Fibroblast of skin of right quadriceps (primary cell): Measurements from ENCODE around the gene PTGES3.
A peak's percentile ranks its signal among the peaks of the same experiment; 100 is the strongest.
"Not testable (repeated sequence)": the region's sequence is repeated elsewhere in the genome, so short reads cannot be mapped to it uniquely, and the experiment has no call there.

Experiments
- DNase-seq: peaks from one replicate; pipeline ENCODE4 v3.0.0-alpha.2; 2013

Gene PTGES3

DNA sequence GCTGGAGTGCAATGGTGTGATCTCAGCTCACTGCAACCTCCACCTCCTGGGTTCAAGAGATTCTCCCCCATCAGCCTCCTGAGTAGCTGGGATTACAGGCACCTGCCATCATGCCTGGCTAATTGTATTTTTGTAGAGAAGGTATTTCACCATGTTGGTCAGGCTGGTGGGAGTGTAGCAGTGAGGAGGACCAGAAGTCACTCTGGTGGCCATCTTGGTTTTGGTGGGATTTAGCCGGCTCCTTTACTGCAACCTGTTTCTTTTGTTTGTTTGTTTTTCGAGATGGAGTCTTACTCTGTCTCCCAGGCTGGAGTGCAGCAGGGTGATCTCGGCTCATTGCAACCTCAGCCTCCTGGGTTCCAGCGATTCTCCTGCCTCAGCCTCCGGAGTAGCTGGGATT, 16.4 kb upstream of the PTGES3 start:
- not testable (repeated sequence) for DNase-seq

DNA sequence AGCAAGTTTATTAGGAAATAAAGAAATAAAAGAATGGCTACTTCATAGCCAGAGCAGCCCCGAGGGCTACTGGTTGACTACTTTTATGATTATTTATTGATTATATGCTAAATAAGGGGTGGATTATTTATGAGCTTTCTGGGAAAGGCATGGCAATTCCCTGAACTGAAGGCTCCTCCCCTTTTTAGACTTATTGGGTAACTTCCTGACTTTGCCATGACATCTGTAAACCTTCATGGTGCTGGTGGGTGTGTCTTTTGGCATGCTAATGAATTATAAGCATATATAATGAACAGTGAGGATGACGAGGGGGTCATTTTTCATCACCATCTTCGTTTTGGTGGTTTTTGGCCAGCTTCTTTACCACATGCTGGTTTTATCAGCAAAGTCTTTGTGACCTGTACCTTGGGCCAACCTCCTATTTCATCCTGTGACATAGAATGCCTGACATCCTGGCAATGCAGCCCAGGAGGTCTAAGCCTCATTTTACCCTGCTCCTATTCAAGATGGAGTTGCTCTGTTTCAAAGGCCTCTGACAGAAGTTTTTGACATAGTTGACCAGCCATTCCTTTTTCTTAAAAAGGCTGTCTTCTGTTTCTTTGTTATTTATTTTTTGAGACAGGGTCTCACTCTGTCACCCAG, 11.1 kb upstream of the PTGES3 start:
- DNase-seq: no peak

DNA sequence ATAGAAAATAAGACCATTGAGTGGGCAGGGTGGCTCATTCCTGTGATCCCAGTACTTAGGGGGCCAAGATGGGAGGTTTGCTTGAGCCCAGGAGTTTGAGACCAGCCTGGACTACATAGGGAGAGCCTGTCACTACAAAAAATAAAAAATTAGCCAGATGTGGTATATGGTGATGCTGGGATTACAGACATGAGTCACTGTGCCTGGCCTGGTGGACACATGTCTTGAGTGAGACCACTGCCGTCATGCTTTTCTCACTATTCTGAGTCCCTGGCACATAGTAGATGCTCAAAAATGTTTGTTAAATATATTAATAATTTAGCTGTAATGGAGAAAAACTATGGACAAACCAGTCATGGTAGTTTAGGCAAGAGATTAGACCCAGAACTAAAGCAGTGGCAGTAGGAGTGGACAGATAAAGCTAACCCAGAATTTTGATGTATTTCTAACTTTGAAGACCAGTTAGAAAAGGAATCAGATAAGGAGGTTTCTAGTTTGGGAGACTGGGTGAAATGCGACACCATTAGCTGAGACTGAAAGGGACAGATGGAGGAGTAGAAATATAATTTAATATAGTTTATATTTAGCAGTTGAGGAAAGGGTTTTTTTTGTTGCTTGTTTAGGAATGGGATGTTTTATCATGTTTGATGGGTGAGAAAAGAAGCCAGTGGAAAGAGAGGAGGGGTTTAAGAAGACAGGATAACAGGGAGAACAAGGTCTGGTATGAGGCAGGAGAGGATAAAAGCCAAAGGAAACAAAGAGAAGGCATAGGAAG, 7.4 kb upstream of the PTGES3 start:
- peak; percentile 33 for DNase-seq

DNA sequence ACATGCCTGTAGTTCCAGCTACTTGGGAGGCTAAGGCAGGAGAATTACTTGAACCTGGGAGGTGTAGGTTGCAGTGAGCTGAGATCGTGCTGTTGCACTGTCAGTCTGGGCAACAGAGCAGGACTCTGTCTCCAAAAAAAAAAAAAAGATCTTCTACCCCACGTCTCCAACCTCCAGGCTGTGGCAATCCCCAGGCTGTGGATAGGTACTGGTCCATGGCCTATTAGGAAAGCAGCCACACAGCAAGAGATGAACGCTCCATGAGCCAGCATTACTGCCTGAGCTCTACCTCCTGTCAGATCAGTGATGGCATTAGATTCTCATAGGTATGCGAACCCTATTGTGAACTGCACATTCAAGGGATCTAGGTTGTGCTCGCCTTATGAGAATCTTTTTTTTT, 6.1 kb upstream of the PTGES3 start:
- DNase-seq: no peak

DNA sequence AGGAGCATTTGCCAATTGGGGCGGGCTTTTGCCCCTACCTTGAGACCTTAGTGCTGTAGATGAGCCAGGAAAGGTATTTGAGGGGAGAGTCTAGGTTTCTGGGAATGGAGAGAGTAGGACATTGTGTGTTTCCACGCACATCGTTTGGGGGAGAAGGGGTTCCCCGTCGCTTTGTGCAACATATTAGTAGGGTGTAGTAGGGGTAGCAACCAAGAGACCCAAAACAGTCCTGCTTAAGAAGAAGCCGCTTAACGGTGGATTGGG, 694 bp upstream of the PTGES3 start:
- no peak for DNase-seq

DNA sequence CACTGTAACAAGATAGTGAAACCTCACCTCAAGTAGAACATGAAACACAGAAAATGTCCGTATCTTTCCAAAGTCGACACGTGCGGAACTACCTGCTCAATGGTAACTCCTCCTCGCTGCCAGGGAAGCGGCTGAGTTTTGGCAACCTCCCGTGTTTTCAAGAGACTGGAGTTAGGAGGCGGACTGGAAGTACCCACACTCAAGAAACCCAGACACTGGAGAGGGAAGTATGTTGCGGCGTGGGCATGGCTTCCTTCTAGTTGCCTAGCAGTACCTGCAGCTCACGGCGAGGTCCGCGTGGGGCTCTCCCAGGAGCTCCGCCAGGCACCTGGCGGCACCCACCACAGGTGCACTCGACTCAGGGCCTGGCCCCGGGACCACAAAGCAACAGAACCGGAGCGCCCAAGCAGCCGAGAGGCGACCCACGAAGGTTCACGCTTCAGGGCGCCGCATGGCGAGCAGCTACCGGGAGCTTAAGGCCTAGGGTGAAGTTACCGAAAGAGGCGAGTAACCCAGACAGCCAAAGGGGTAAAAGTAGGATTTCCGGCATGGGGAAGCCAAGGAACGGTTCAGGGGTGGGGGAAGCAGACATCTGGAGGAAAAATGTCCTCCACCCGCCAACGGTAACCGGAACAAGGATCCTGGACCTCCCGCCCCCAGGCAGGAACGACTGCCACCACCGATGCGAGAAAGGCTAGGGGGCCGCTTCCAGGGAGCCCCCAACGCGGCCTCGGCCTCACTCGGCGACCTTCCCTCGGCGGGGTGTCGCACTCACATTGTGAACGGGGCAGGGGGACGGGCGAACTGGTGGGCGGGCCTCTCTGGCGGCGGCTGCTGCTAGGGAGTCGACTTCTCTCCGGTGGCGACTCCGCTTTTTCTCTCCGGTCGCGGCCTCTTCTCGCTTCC, 608 bp downstream of the PTGES3 start:
- DNase-seq: peak; percentile 20

DNA sequence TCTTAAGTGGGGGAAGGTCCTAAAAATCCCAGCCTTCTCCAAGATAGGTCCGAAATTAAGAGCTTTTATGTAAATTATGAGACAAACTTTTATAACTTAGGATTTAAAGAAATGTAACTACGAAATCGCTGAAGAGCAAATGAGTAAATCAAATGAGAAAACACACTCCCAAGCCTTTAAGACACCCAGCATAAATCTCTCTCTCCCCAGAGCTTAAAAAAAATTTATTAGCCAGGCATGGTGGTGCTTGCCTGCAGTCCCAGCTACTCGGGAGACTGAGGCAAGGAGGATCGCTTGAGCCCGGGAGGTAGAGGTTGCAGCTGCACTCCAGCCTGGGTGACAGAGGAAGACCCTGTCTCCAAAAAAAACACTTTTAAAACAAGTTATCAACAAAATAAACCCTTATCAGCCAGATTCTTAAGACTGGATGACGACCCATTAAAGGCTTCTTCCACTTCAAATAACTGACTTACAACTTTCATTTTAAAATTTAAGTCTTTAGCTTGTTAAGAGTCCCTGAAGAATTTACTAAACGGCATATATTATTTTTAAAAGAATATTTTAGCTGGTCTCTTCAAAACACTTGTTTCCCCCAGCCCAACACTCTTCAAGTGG, 3.2 kb downstream of the PTGES3 start:
- no peak for DNase-seq

DNA sequence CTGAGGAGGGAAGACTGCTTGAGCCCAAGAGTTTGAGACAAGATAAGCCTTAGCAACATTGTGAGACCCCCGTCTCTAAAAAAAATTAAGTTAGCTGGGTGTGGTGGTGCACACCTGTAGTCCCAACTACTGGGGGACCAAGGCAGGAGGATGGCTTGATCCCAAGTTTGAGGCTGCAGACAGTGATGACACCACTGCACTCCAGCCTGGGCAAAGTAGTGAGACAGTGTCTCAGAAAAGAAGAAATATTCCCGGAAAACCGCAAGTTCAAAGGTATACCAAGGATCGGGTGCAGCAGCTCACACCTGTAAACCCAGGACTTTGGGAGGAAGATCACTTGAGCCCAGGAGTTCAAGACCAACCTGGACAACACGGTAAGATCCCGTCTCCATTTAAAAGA, 5.8 kb downstream of the PTGES3 start:
- DNase-seq: no peak

DNA sequence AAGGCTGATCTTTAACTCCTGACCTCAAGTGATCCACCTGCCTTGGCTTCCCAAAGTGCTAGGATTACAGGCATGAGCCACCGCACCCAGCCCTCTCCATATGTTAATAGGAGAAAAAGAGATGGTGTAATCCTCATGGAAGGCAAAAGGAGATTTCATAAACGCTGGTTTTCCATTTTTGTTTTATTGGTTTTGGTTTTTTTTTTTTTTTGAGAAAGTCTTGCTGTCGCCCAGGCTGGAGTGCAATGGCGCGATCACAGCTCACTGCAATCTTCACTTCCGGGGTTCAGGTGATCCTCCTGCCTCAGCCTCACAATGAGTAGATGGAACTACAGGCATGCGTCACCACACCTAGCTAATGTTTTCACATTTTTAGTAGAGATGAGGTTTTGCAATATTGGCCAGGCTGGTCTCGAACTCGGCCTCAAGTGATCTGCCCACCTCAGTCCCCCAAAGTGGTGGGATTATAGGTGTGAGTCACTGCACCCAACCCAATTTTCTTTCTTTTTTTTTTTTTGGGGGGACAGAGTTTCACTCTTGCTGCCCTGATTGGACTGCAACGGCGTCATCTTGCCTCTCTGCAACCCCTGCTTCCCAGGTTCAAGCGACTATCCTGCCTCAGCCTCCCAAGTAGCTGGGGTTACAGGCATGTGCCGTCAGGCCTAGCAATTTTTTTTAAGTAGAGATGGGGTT, 8.1 kb downstream of the PTGES3 start:
- no peak for DNase-seq

DNA sequence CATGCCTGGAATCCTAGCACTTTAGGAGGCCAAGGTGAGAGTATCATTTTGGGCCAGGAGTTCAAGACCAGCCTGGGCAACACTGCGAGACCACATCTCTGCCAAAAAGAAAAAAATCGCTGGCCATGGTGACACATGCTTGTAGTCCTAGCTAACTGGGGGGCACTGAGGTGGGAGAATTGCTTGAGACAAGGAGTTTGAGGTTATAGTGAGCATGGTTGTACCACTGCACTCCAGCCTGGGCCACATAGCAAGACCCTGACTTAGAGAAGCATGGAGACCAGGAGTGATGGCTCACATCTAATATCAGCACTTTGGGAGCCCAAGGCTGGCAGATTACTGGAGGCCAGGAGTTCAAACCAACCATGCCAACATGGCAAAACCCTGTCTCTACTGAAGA, 9.2 kb downstream of the PTGES3 start:
- no peak for DNase-seq

DNA sequence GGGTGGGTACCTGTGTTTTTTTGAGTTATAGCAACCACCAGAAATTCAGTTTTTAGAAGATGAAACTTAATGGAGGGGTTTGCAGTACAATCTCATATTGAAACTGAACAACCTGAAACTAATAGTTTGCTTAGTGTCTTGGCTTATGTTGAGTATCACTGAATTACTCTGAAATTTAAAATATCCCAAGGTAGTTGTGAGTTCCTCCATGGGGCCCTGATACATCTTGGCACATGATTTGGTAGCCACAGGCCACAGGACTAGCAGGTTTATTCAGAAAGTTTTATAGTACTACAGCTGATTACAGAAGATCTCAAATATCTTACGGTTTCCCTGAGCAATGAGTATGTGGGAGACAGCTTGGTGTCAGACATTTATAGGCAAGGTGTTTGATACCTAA, 10.4 kb downstream of the PTGES3 start:
- no peak for DNase-seq

DNA sequence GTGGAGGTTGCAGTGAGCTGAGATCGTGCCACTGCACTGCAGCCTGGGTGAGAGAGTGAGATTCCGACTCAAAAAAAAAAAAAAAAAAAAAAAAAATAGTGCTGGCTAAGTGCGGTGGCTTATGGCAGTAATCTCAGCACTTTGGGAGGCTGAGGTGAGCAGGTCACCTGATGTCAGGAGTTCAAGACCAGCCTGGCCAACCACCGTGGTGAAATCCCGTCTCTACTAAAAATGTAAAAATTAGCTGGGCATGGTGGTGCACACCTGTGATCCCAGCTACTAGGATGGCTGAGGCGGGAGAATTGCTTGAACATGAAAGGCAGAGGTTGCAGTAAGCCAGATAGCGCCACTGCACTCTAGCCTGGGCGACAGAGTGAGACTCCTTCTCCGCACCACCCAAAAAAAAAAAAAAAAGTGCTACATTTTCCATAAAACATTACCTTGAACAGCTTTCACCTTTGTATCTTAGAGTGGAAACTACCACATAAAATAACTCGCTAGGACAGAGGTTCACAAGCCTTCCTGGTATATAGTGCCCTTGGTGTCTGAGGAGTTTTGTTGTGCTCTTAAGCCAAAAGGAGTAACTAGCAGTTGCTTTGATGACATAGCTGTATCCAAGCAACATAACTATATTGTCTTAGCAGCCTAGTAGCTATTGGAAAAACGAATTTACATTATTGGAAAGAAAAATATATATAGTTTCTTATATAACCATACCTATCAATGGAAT, 11.1 kb downstream of the PTGES3 start:
- DNase-seq: no peak

DNA sequence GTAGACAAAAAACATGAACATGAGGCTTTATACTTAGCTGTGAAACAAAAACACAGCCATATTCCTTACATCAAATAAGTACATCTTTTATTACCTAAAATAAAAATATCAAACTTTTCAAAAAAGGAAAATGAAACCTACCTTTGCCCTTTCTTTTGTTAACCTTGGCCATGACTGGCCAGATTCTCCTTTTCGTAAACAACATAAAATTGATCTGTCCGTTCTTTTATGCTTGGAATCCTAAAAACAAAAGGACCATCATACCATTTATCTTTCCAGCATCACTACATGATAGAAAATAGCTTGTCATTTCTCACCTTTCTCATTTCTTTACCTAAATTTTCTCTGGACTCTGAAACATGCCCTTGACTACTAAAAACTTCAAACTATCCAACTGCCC, 16.5 kb downstream of the PTGES3 start:
- no peak for DNase-seq

DNA sequence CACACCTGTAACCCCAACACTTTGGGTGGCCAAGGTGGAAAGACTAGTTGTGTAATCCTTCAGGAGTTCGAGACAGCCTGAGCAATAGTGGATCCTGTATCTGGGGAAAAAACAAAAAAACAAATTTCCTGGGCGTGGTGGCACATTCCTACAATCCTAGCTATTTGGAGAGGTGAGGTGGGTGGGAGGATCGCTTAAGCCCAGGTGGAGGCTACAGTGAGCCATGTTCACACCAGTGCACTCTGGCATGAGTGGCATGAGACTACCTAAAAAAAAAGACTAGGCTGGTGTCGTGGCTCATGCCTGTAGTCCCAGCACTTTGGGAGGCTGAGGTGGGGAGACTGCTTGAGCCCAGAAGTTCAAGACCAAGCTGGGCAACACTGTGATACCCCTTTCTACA, 17.2 kb downstream of the PTGES3 start:
- DNase-seq: no peak

DNA sequence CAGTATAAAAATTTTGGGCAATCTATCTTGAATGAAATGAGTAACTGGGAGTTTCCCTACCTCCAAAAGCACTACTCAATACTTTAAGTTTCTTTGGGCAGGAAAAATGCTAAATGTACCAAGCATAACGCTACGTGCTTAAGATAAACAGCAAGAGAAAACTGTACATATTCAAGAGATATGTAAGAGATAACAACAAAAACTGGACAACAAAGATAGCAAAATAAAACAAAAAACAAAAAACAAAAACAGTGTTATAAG, 20.0 kb downstream of the PTGES3 start:
- DNase-seq: no peak

DNA sequence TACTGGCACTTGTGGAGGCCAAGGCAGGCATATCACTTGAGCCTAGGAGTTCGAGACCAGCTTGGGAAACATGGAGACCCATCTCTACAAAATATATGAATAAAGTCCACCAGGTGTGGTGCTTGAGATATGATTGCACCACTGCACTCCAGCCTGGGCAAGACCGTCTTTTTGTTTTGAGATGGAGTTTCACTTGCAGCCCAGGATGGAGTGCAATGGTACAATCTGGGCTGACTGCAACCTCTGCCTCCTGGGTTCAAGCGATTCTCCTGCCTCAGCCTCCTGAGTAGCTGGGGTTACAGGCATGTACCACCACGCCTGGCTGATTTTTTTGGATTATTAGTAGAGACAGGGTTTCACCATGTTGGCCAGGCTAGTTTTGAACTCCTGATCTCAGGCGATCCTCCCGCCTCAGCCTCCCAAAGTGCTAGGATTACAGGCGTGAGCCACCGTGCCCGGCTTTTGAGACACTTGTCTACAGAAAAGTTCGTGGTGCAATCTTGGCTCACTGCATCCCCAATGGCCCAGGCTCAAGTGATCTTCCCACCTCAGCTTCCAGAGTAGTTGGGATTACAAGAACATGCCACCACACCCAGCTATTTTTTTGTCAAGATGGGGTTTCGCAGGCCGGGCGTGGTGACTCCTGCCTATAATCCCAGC, 26.0 kb downstream of the PTGES3 start:
- DNase-seq: no peak

DNA sequence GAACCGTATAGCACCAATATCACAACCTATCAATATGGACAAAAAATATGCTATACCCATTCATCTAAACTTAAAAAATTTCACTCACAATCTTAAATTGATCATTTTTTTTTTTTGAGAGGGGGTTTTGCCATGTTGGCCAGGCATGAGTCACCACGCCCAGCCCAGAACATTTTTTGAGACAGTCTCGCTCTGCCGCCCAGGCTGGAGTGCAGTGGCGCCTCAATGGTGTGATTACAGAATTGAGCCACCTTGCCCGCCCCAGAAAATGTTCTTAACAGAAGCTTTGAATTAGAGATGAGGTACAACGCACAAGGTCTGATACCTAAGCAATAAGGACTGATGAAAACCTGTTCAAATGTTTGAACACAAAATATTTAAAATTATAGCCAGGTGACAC, 26.5 kb downstream of the PTGES3 start:
- DNase-seq: no peak

DNA sequence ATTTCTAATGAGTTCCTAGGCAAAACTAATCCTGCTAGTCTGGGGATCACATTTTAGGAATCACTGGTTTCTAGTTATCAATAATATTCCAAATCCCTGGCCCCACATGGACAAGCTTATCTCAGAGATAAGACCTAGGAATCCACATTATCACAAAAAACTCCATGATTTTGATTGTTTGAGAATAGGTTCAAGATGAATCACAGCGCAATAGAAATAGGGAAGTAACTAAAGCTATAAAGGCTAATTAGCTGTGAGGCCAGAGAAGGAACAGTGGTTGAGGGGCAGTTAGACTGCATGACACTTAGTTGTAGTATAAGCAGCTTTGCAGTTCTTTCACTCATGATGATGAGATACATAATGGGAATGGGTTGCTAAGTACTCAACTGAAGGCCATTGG, 29.2 kb downstream of the PTGES3 start:
- DNase-seq: no peak

DNA sequence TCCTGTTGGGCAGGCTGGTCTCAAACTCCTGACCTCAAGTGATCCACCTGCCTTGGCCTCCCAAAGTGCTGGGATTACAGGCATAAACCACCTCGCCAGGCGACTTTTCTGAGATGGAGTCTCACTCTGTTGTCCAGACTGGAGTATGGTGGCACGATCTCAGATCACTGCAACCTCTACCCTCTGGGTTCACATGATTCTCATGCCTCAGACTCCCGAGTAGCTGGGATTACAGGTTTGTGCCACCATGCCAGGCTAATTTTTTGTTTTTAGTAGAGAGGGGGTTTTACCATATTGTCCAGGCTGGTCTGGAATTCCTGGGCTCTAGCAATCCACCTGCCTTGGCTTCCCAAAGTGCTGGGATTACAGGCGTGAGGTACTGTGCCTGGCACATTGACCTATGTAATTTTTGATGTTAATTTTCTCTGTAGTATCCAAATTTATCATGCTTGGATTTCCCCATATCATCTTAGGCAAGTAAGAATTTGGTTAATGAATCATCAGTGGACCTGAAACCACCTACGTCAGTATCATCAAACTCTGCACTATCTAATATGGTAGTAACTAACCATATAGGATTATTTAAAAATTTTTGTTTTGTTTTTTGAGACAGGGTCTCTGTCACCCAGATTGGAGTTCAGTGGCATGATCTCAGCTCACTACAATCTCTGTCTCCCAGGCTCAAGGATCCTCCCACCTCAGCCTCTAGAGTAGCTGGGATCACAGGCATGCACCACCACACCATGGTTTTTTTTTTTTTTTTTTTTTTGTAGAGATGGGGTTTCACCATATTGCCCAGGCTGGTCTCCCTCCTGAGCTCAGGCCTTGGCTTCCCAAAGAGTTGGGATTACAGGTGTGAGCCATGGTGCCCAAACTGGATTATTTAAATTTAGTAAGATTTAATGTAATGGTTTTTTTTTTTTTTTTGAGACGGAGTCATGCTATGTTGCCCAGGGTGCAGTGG, 30.4 kb downstream of the PTGES3 start:
- no peak for DNase-seq

DNA sequence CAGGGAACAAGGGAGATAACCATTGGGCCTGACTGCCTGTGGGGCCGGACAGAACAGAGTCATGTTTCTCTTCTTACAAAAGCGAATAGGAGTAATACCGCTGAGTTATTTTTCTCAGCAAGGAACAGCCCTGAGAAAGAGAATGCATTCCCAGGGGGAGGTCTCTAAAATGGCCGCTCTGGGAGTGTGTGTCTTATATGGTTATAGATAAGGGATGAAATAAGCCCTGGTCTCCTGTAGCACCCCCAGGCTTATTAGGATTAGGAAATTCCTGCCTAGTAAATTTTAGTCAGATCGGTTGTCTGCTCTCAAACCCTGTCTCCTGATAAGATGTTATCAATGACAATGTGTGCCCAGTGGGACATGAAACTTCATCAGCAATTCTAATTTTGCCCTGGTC, 34.3 kb downstream of the PTGES3 start:
- not testable (repeated sequence) for DNase-seq

DNA sequence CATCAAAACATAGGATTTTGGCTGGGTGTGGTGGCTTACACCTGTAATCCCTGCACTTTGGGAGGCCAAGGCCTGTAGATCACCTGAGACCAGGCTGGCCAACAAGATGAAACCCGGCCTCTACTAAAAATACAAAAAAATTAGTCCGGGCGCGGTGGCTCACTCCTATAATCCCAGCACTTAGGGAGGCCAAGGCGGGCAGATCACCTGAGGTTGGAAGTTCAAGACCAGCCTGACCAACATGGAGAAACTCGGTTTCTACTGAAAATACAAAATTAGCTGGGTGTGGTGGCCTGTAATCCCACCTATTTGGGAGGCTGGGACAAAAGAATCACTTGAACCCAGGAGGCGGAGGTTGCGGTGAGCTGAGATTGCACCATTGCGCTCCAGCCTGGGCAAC, 40.1 kb downstream of the PTGES3 start:
- DNase-seq: not testable (repeated sequence)
